GM12891 (cell line): ENCODE results near the gene PDCD2L.

Experiments used
- PAX5 ChIP-seq: IDR thresholded peaks from 2 replicates; pipeline ENCODE4 v1.6.1; 2011; ENCODE audit warnings: low read length, moderate library complexity, mild to moderate bottlenecking; ENCODE audit not compliant: insufficient read depth, severe bottlenecking
- POLR2A ChIP-seq: IDR thresholded peaks from 2 replicates; pipeline ENCODE4 v1.6.1; 2011; ENCODE audit warnings: low read depth, low read length, control low read depth
- POLR2AphosphoS5 ChIP-seq: IDR thresholded peaks from 2 replicates; pipeline ENCODE4 v1.6.1; 2011; ENCODE audit warnings: low read depth, low read length, control low read depth
- SPI1 ChIP-seq: IDR thresholded peaks from 2 replicates; pipeline ENCODE4 v1.6.1; 2011; ENCODE audit warnings: low read depth, low read length, control low read depth
- TAF1 ChIP-seq: IDR thresholded peaks from 2 replicates; pipeline ENCODE4 v1.6.1; 2011; ENCODE audit warnings: low read depth, low read length, control low read depth

DNA sequence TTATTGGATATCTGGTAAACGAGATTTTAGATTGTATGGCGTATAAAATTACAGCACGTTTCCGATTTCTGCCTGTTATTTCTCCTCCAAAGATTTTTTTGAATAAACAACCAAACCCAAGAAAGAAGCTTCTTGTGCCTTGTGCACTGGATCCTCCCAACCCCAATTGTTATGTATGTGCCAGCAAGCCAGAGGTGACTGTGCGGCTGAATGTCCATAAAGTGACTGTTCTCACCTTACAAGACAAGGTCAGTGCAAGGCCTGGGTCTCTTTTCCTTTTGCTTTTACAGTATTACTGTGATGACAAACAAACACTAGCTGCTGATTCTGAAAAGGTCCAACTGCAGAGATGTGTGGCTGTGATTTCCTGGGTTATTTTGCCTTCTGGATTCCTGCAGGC lies 54.5 kb downstream of the PDCD2L start:
- TF ChIP-seq POLR2AphosphoS5 (no peak), PAX5 (no peak), POLR2A (no peak), TAF1 (no peak), SPI1 (no peak)
